Measurements from ENCODE around the gene UTS2B. TPM values are rescaled to one million over a fixed set of nuclear protein-coding genes. Genes with fewer than 3 reads are reported as not detected.

UTS2B gene
- total RNA-seq, 1 experiment from 2014 or later: not detected

GRCh38 chr3:191356631-191357439 lies 26.5 kb upstream of the UTS2B start:
- DNase-seq (ENCODE audit: low read depth): peak; percentile 60

DNA sequence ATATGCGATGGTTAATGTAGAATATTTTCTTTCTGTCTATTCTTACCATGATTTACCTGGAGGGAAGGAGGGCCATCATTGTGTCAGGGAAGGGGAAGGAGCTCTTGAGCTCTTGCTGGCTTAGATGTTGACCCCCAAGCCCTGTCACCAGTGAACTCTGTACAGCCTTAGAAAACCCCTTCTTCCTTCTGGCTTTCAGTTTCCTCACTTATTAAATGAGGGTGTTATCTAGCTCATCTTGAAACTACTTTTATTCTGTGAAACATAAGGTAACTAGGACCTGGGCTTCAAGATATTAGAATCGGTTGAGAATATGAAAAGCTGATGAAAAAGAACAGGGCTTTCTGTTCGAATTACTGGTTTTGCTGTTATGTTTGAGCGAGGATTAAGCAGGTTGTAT lies 25.1 kb upstream of the UTS2B start:
- in situ Hi-C loops (cut with HindIII; ENCODE audit: low pct_unique_long_range_greater_than_20kb, low sequenced_read_pairs): no loop called here
- DNase-seq (ENCODE audit: low read depth): no peak

More at GRCh38 chr3:191356631-191357439, 26.5 kb upstream of the UTS2B start:
- in situ Hi-C loops (cut with HindIII; ENCODE audit: low pct_unique_long_range_greater_than_20kb, low sequenced_read_pairs): no loop called here

GRCh38 chr3:191353022-191353777 lies 22.9 kb upstream of the UTS2B start:
- in situ Hi-C loops (cut with HindIII; ENCODE audit: low pct_unique_long_range_greater_than_20kb, low sequenced_read_pairs): no loop called here
- DNase-seq (ENCODE audit: low read depth): no peak

- DNase-seq (ENCODE audit: low read depth): no peak
Measured at GRCh38 chr3:191352014-191352413, 21.7 kb upstream of the UTS2B start.

GRCh38 chr3:191350396-191351090 lies 20.2 kb upstream of the UTS2B start:
- no peak for DNase-seq (ENCODE audit: low read depth)
- in situ Hi-C loops (cut with HindIII; ENCODE audit: low pct_unique_long_range_greater_than_20kb, low sequenced_read_pairs): no loop called here

More at GRCh38 chr3:191352014-191352413, 21.7 kb upstream of the UTS2B start:
- in situ Hi-C loops (cut with HindIII; ENCODE audit: low pct_unique_long_range_greater_than_20kb, low sequenced_read_pairs): no loop called here

- no peak for DNase-seq (ENCODE audit: low read depth)
- in situ Hi-C loops (cut with HindIII; ENCODE audit: low pct_unique_long_range_greater_than_20kb, low sequenced_read_pairs): no loop called here
Measured at GRCh38 chr3:191348098-191348497, 17.8 kb upstream of the UTS2B start.

GRCh38 chr3:191347228-191347627 lies 16.9 kb upstream of the UTS2B start:
- no peak for DNase-seq (ENCODE audit: low read depth)
- in situ Hi-C loops (cut with HindIII; ENCODE audit: low pct_unique_long_range_greater_than_20kb, low sequenced_read_pairs): no loop called here

- no peak for DNase-seq (ENCODE audit: low read depth)
- in situ Hi-C loops (cut with HindIII; ENCODE audit: low pct_unique_long_range_greater_than_20kb, low sequenced_read_pairs): no loop called here
Measured at GRCh38 chr3:191345334-191345733, 15.0 kb upstream of the UTS2B start.

DNA sequence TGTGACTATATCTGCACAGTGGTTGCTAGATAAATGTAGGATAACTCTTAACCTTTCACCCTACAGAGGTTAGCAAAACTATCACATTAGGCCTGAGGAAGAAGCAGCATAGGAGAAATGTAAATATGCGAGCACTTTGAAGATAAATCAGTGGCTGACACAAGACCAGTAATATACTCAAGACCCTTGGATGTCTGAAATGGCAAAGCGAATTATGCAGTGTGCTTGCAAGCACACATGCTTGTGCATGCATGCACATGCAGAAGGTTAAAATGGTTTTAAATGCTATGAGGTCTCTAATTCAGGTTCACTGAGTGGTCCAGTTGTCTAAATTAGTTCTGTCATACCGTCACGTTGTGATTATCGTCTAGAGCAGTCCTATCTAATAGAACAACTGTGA lies 13.6 kb upstream of the UTS2B start:
- DNase-seq (ENCODE audit: low read depth): no peak
- in situ Hi-C loops (cut with HindIII; ENCODE audit: low pct_unique_long_range_greater_than_20kb, low sequenced_read_pairs): no loop called here

DNA sequence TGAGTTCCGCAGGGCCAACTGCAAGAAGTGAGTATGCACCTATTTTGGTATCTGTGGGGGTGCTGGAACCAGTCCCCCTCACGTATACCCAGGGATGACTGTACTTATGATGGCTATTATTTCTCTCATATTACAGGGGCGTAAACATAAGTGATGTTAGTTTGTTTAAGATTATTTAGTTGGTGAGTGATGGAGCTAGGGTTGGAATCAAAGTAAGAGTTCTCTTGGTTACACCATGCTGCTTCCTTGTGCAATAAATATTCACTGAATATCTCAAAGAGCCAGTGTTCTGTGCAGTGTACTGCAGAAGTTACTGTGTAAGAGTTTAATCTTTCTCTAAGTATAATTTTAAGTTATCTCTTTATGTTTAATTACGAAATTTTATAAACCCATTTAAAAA lies 12.8 kb upstream of the UTS2B start:
- in situ Hi-C loops (cut with HindIII; ENCODE audit: low pct_unique_long_range_greater_than_20kb, low sequenced_read_pairs): no loop called here
- no peak for DNase-seq (ENCODE audit: low read depth)

- in situ Hi-C loops (cut with HindIII; ENCODE audit: low pct_unique_long_range_greater_than_20kb, low sequenced_read_pairs): no loop called here
- no peak for DNase-seq (ENCODE audit: low read depth)
Measured at GRCh38 chr3:191342411-191342810, 12.1 kb upstream of the UTS2B start.

GRCh38 chr3:191342006-191342405 lies 11.7 kb upstream of the UTS2B start:
- in situ Hi-C loops (cut with HindIII; ENCODE audit: low pct_unique_long_range_greater_than_20kb, low sequenced_read_pairs): no loop called here

GRCh38 chr3:191340966-191341365 lies 10.6 kb upstream of the UTS2B start:
- no peak for DNase-seq (ENCODE audit: low read depth)
- in situ Hi-C loops (cut with HindIII; ENCODE audit: low pct_unique_long_range_greater_than_20kb, low sequenced_read_pairs): no loop called here

More at GRCh38 chr3:191342006-191342405, 11.7 kb upstream of the UTS2B start:
- DNase-seq (ENCODE audit: low read depth): no peak

- in situ Hi-C loops (cut with HindIII; ENCODE audit: low pct_unique_long_range_greater_than_20kb, low sequenced_read_pairs): no loop called here
- no peak for DNase-seq (ENCODE audit: low read depth)
Measured at GRCh38 chr3:191340351-191340750, 10.0 kb upstream of the UTS2B start.

DNA sequence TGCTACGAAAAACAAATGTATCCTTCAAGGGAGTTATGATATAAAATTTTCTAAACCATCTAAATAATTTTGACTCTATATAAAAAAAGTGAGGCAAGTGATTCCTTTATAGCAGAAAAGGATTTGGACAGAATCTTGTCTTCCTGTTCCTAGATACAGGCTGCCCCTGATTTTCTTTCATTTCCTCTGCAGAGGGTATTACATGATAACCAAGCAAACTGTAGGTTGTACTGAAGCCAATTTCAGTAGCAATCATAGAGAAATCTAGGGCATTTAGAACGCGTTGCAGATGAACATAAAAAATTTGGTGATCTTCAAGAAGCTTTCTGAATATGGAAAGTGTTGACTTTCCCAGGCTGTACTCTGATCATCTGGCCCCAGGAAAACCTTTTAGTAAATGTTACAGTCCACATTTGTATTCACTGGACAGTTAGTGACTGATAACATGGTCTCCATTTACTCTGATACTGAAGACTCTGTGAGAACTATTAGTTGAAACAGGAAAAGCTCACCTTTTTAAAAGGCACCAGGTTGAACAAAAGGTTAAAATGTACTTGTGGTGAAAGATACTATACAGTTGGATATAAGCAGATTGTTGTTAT lies 9.1 kb upstream of the UTS2B start:
- DNase-seq (ENCODE audit: low read depth): no peak
- in situ Hi-C loops (cut with HindIII; ENCODE audit: low pct_unique_long_range_greater_than_20kb, low sequenced_read_pairs): no loop called here

DNA sequence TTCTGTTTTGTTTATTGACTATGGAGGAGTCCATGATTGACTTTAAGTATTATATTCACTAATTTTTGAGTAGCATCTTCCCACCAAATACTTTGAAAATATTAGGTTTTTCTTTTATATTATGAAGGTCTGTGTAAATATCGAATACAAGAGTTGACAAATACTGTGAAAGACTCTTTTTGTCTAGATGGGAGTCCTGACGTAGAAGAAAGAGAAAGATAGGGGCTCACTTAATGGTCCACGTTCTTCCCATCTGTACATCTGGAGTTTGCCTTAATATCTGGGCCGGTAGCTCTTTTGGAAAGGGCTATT lies 7.8 kb upstream of the UTS2B start:
- DNase-seq (ENCODE audit: low read depth): no peak
- in situ Hi-C loops (cut with HindIII; ENCODE audit: low pct_unique_long_range_greater_than_20kb, low sequenced_read_pairs): no loop called here

DNA sequence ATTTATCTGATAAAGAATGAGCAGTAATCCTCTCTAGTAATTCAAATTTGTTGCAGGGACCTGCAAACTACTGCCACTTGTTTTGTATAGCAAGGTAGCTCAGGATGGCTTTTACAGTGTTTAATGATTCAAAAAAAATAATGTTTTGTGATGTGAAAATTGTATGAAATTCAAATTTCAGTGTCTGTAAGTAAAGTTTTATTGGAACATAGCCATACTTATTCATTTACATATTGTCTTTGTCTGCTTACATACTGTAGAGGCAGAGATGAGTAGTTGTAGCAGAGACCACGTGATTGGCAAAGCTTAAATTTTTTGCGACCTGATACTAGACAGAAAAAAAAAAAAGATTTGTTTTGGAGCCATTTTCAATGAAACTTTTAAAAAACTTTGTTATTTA lies 6.5 kb upstream of the UTS2B start:
- DNase-seq (ENCODE audit: low read depth): no peak
- in situ Hi-C loops (cut with HindIII; ENCODE audit: low pct_unique_long_range_greater_than_20kb, low sequenced_read_pairs): no loop called here

GRCh38 chr3:191334346-191334893 lies 4.1 kb upstream of the UTS2B start:
- no peak for DNase-seq (ENCODE audit: low read depth)
- in situ Hi-C loops (cut with HindIII; ENCODE audit: low pct_unique_long_range_greater_than_20kb, low sequenced_read_pairs): no loop called here

Measured in Caki2 (cell line).